Erythroblast (primary cell): ENCODE data around the gene PPP1R13B.

ENCODE experiments used
- GATA1 ChIP-seq: IDR thresholded peaks from 2 replicates; pipeline ENCODE4 v1.6.1; 2011; ENCODE audit warnings: low read depth, mild to moderate bottlenecking, control low read depth, low read length, moderate library complexity
- POLR2A ChIP-seq: IDR thresholded peaks from 2 replicates; pipeline ENCODE4 v1.6.1; 2011; ENCODE audit warnings: mild to moderate bottlenecking, low read length

- TF ChIP-seq POLR2A: no peak
- no peak for TF ChIP-seq GATA1
Observed at GRCh38 chr14:103892247-103892646, 44.9 kb upstream of the PPP1R13B start.
